Measurements from ENCODE around the gene NPBWR2.

DNA sequence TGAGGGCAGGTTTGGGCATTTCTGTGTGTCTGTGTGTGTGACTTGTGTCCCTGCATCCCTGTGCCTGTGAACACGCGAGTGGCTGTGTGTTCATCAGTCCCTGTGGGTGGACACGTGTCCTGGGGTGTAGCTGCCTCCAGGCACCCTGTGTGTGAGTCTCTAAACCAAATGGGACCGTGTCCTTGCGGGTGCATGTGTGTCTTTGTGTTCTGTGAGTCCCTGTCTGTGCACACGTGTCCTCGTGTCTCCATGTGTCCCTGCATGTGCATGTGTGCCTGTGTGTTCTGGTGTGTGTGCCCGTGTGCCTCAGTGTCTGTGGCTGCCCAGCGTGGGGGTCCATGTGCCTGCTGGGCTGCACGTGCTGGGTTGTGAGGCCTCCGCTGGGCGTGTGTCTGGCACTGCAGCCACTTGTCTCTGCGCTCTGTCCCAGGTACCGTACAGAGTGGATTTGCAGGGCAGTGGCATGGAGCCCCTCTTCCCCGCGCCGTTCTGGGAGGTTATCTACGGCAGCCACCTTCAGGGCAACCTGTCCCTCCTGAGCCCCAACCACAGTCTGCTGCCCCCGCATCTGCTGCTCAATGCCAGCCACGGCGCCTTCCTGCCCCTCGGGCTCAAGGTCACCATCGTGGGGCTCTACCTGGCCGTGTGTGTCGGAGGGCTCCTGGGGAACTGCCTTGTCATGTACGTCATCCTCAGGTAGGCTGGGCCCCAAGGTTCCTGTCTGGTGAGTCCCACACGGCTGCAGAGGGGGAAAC, 14.9 kb downstream of the NPBWR2 start:
- TF ChIP-seq, protein P1, sequence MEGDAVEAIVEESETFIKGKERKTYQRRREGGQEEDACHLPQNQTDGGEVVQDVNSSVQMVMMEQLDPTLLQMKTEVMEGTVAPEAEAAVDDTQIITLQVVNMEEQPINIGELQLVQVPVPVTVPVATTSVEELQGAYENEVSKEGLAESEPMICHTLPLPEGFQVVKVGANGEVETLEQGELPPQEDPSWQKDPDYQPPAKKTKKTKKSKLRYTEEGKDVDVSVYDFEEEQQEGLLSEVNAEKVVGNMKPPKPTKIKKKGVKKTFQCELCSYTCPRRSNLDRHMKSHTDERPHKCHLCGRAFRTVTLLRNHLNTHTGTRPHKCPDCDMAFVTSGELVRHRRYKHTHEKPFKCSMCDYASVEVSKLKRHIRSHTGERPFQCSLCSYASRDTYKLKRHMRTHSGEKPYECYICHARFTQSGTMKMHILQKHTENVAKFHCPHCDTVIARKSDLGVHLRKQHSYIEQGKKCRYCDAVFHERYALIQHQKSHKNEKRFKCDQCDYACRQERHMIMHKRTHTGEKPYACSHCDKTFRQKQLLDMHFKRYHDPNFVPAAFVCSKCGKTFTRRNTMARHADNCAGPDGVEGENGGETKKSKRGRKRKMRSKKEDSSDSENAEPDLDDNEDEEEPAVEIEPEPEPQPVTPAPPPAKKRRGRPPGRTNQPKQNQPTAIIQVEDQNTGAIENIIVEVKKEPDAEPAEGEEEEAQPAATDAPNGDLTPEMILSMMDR (IDR thresholded peaks at IDR 0.05; ENCODE audit: low read length) = no peak
- TF ChIP-seq EZH2 (optimal IDR thresholded peaks at IDR 0.05; ENCODE audit: low read depth, low read length) = no peak

All from MM.1S (cell line).